A673 (cell line): ENCODE data around the gene IGF2R.

Experiments used
- EZH2 ChIP-seq: fragments of 200-600 bp; sonication (generic); IDR thresholded peaks from 2 replicates; pipeline ENCODE4 v1.6.1; 2017; ENCODE audit warnings: borderline replicate concordance, low read depth, mild to moderate bottlenecking, mixed read lengths, antibody characterized with exemption, low read length; ENCODE audit not compliant: poor library complexity, severe bottlenecking
- TF ChIP-seq, protein P1 (sequence below): fragments of 300-800, 200-600 bp; sonication (generic); conservative IDR thresholded peaks from 2 replicates; pipeline ENCODE4 v1.5.1; 2017; ENCODE audit warnings: low read depth, mild to moderate bottlenecking, antibody characterized with exemption, low read length, moderate library complexity, mixed read lengths

- TF ChIP-seq, protein P1, sequence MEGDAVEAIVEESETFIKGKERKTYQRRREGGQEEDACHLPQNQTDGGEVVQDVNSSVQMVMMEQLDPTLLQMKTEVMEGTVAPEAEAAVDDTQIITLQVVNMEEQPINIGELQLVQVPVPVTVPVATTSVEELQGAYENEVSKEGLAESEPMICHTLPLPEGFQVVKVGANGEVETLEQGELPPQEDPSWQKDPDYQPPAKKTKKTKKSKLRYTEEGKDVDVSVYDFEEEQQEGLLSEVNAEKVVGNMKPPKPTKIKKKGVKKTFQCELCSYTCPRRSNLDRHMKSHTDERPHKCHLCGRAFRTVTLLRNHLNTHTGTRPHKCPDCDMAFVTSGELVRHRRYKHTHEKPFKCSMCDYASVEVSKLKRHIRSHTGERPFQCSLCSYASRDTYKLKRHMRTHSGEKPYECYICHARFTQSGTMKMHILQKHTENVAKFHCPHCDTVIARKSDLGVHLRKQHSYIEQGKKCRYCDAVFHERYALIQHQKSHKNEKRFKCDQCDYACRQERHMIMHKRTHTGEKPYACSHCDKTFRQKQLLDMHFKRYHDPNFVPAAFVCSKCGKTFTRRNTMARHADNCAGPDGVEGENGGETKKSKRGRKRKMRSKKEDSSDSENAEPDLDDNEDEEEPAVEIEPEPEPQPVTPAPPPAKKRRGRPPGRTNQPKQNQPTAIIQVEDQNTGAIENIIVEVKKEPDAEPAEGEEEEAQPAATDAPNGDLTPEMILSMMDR, result no peak
- no peak for TF ChIP-seq EZH2
These were observed 160.1 kb downstream of the IGF2R start for GRCh38 chr6:160128879-160129516.
